HG03460 (cell line): ENCODE results near the gene TMEM163.
"Not testable (repeated sequence)": the region's sequence is repeated elsewhere in the genome, so short reads cannot be mapped to it uniquely, and the experiment has no call there.

Source experiments
- ATAC-seq: cut with Tn5 transposase; IDR thresholded peaks from one replicate; pipeline ENCODE4 v1.9.1; 2021; ENCODE audit not compliant: unreplicated experiment

The TMEM163 gene

GRCh38 chr2:134498654-134499053, 220.1 kb downstream of the TMEM163 start:
- ATAC-seq: no peak

GRCh38 chr2:134493797-134494196, 225.0 kb downstream of the TMEM163 start:
- no peak for ATAC-seq

DNA sequence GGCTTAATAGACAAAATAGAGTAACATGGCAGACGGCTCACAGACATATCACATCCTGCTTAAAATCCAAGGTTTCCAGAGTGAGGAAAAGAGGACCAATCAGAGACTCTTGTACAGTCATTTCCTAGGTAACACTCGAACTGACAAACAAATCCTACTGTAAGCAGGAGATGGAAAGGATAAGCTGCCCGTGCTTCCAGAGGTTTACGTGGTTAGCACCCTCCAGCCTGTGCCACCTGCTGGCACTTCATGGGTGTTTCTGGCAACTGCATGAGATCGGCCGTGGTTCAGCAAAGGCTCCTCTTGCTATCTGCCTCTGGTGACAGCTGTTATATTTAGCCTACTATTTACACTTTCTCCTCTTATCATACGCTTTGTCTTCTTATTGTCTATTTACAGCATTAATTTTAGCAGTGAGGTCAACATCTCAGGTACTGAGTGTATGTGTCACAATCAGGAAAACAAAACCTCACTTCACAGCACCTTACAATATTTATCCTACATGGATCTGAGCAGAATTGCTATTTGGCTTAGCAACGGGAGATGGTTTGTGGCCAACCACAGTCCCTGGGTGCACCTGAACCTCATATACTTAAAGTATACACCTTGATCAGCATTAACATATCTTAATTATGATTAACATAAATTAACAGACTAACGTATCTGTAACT, 226.9 kb downstream of the TMEM163 start:
- ATAC-seq: no peak

DNA sequence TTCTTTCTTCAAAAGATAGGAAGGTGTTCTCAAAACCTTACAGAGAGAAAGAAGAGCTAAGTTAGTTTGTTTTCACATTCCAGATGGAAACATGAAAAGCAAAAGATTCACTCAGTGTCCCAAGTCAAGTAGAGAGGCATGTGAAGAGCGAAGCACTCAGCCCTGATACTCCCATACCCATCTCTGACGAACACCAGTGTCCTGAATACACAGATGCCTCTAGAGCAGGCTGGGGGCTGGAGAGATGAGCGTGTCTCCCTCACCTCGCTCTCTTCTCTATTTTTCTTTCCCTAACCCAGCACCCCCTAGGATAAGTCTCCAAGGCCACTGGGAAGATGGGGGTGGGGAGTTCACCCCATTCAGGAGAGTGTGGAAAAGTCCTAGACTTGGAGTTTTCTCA, 227.8 kb downstream of the TMEM163 start:
- no peak for ATAC-seq

DNA sequence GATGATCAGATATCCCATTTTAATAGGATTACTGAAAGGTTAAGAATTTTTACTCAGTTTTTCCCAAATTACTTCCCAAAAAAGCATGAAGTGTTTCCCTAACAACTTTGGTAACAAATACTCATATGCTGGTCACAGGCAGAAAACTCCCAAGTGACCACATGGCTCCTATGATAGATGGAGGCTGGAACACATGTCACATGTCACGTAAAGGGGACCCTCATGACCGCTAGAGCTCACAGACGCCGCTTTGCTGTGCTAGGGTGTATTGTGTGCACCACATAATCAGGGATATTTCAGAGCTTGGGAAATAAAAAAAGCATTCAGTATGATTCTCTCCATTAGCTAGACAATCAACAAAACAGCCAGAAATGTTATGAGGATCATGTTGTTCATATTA, 228.2 kb downstream of the TMEM163 start:
- no peak for ATAC-seq

GRCh38 chr2:134489732-134490384, 228.9 kb downstream of the TMEM163 start:
- ATAC-seq: no peak

GRCh38 chr2:134482766-134483340, 235.9 kb downstream of the TMEM163 start:
- ATAC-seq: no peak

DNA sequence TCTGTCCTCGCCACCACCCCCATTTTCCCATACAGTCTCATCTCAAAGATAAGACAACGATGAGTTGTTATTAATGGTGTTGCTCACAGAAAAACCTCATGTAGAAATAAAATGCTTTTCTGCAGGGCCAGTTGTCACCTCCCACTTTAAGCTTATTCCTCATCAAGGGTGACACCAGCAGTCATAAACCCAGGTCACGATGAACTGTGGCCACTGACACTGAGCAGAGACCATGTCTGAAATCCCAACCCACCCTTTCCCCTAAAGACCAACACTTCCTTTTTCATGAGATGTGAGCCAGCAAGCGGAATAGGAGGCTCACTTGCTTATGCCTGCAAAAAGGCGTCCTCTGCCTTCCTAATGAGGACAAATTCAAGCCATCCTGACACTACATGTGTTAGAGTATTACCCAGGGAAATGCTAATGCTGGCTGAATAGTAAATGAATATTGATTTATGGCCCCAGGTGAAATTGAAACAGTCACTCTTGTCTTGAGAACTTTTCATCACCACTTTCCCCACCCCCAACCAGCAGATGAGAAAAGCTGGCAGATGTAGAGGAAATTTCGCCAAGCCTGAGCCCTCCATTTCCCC, 236.6 kb downstream of the TMEM163 start:
- ATAC-seq: no peak

- no peak for ATAC-seq
Measured at GRCh38 chr2:134479696-134480330, 239.0 kb downstream of the TMEM163 start.

- not testable (repeated sequence) for ATAC-seq
Measured at GRCh38 chr2:134476982-134477381, 241.8 kb downstream of the TMEM163 start.

- ATAC-seq: no peak
Measured at GRCh38 chr2:134470561-134471168, 248.1 kb downstream of the TMEM163 start.

DNA sequence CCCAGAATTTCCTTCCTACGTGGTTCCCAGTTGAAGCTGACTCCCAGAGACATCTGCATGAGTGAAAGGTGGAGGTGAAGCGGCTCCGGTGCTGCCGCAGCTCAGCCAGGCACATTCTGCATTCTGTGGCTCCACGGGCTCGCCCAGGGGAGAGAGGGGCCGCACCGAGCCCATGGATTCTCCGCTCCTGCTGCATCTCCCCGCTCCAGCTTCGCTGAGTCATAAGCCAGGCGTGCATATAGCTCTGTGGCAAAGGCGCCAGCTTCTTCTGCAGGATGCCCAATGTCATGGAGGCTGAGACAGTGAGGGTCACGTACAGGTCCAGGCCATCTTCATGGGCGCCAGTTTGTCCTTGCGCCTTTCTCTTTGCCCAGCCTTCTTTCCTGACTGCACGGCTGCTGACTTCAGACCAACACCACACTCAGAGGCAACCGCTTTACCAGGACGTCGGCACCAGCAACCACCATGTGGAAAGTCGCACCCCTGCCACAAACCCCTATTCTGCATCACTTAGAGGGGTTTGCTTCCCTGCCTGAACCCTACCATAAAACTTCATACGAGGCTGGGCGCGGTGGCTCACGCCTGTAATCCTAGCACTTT, 249.2 kb downstream of the TMEM163 start:
- ATAC-seq: no peak

DNA sequence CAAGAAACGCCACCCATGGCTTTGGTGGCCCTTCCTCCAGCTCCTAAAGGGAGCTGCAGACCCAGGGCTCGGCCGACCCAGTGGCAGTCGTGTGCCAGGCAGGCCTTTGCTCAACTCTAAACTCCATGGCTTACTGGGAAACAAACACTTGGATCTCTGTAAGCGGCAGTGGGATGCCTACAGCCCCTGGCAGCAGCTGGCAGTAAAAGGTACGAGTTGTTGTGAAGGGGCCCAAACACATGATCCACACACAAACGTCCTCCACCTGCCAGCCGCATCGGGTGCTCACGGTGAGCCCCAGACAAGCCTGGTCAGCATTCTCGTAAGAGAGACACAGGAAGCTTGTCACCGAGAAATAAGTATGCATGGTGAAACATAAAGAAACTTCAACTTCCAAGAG, 250.0 kb downstream of the TMEM163 start:
- no peak for ATAC-seq

GRCh38 chr2:134468164-134468563, 250.6 kb downstream of the TMEM163 start:
- no peak for ATAC-seq

DNA sequence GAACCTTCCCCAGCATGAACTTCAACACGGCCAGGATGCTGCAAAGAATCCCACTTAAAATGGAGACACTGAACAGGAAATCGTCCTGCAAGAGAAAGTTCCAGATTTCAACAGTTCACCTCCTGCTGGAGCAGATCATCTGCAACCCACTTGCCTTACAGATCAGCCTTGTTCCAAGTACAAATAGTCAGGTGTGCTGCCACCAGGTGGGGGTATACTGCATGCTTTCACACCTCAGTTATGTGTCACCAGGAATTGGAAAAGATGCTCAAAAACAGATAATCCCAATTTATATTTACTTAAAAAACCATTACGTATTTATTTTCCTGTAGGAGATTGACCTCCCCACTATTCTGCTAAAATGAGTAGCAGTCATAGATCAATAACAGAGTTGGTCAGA, 252.7 kb downstream of the TMEM163 start:
- no peak for ATAC-seq

DNA sequence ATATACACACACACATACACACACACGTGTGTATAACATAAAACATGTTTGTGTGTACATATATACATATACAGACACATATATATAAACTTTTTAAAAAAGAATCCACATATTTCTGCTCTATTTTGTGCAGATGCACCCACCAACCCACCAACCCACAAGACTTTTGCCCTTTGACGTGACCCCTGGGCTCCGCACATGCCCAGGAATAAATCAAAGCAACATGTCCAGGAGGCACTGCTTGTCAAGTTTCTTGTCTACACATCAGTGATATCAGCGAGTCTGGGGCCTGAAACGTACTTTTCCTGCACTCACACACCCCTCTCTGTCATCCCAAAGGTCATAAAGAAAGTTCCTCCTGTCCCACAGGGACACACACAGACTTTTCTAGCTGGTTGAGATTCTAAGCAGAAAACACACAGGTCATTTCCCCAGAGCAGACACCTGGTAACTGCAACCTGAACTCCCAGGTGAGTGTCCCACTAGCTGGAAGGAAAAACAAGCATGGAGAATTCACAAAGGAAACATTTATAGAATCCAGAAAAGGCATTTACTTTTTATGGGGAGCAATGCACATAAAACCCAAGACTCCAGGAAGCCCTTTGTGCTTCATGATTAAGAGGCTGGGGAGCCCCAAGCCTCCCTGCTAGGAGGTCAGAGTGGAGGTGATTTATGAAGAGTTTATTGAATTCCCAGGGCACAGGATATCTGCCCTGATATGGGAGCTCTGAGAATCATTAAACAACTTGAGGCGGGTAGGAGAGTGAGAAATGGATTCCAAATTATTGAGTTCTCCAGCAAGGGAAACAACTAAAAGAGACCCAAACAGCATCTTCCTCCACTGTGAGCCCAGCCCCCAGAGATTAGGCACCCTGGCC, 253.3 kb downstream of the TMEM163 start:
- ATAC-seq: no peak

DNA sequence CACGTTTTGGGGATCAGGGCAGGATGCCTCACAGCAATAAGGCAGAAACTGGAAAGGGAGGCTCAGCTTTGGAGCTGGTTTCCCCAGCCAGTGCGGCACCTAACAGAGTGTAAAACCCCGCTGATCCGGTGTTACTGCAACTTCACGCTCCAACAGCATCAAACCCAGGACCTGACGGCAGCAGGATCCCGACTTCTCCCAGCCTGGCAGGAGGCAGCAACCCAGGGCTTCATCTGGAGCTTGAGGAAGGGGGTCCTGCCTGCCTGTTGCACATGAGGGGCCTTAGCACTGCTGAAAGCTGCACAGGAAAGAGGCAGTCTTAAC, 255.1 kb downstream of the TMEM163 start:
- no peak for ATAC-seq

GRCh38 chr2:134462791-134463698, 255.8 kb downstream of the TMEM163 start:
- no peak for ATAC-seq

DNA sequence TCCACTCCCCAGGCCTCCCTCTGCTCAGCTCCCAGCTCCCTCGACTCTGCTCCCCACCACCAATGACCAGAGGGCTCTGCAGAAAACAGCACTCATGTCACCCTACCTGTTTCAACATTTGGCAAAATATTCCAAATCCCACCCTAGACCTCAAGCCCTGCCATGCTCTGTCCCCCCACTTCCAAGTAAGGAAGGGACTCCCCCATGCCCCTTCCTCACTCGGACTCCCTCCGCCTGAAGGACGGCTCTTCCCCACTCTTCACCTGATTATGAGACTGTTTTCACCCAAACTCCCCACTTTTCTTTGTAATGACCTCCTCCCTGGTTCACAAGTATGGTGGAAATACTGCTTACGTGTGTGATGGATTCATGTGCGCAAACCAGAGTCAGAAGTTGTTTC, 256.5 kb downstream of the TMEM163 start:
- ATAC-seq: no peak
